Measurements from ENCODE around the gene SHMT2.

Gene SHMT2

DNA sequence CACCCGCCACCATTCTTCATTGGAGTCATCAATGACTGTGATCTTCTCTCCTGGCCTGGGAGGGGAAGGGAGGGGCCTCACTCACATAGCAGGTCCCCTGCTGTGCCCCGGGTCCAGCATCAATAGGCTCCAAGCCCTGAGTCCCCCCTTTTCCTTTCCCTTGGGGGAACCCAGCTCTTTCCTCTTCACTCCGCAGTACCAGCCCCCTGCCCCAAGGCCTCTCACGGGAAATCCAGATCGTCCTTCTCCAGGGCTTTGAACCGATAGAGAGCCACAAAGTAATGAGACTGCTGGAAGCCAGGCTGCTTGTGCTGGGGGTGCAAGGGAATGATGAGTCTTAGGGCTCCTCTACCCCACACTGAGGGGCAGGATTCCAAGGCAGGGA lies 14.8 kb downstream of the SHMT2 start:
- Histone ChIP-seq H3K9ac (ENCODE audit: insufficient read length) (no peak overlapping the region), H3K4me3 (peak overlapping the region; percentile 96; the same call in 1 of the 2 replicates), H3K36me3 (ENCODE audit: insufficient read depth, low read length) (no peaks in the 10 kb centered on the region), H3K27ac (no peak overlapping the region), H3K9me3 (ENCODE audit: low read depth, low read length) (no peaks in the 10 kb centered on the region)
- DNase-seq (ENCODE audit: low read depth, low spot score) = no peak
- TF ChIP-seq EZH2 (IDR thresholded peaks at IDR 0.05) (no peak), POLR2AphosphoS5 (IDR thresholded peaks at IDR 0.05; ENCODE audit: borderline replicate concordance, low read depth, low read length) (no peak), FOXP2 (optimal IDR thresholded peaks at IDR 0.05; ENCODE audit: control extremely low read depth, extremely low read length, insufficient read depth) (no peak)

DNA sequence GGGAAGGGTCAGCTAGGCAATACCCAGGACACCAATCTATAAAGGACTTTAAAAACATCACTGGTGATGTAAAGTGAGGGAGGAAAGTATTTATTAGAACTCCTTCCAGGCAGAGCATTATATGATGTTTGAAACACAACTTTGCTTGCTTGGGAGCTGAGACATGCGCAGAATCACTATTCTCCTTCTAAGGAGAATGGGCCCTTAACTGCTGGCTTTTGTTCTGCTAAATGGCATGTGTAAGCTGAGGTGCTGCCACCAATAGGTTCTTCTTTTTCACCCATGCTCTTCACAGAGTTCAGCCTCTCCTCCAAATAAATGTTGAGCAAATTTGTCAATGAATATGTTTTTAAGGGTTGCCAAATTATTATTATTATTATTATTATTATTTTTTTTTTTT lies 17.5 kb downstream of the SHMT2 start:
- H3K36me3 ChIP-seq (ENCODE audit: insufficient read depth, low read length) = no peaks in the 10 kb centered on the region
- no peak overlapping the region for H3K4me3 ChIP-seq
- H3K27ac ChIP-seq = no peak overlapping the region
- H3K9me3 ChIP-seq (ENCODE audit: low read depth, low read length) = no peaks in the 10 kb centered on the region
- H3K9ac ChIP-seq (ENCODE audit: insufficient read length) = no peak overlapping the region
- no peak for TF ChIP-seq POLR2AphosphoS5 (IDR thresholded peaks at IDR 0.05; ENCODE audit: borderline replicate concordance, low read depth, low read length)
- no peak for TF ChIP-seq EZH2 (IDR thresholded peaks at IDR 0.05)
- TF ChIP-seq FOXP2 (optimal IDR thresholded peaks at IDR 0.05; ENCODE audit: control extremely low read depth, extremely low read length, insufficient read depth) = no peak
- no peak for DNase-seq (ENCODE audit: low read depth, low spot score)

DNA sequence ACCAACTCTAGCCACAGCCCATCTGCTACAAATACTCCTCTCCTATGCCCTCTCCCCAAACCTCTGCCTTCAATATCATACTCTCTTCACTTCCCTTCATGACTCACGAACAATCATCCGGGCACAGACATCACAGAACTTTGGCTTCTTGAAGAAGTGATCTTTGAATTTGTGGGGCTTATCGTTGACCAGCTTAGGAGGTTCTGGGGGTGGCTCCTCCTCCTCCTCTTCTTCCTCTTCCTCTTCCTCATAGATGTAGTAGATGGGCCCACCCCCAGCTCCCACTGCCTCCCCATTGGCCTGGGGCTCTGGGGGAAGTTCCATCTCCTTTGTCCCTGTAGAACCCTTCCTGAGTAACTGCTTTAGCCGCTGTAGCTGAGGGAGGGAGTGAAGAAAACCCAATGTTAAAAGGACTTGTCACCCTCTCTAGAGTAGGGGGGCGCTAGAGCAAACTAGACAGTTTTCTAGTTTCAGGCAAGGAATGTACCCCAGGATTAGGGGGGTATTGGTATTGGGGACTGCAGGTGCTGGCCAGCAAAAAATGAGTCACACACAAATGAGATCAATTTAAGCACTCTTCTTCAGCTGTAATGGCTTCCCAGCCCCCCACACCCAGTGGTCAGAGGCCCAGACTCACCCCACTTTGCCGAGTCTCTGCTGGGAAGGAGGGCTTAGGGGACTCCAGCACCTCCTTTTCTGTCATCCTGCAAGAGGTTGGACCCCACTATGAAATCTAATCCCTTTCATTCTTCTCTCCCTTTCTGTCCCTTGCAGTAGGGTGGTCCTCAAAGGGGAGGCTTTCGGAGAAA lies 19.6 kb downstream of the SHMT2 start:
- Histone ChIP-seq H3K27ac (no peak overlapping the region), H3K9me3 (ENCODE audit: low read depth, low read length) (no peaks in the 10 kb centered on the region), H3K9ac (ENCODE audit: insufficient read length) (no peak overlapping the region), H3K4me3 (no peak overlapping the region), H3K36me3 (ENCODE audit: insufficient read depth, low read length) (no peaks in the 10 kb centered on the region)
- no peak for DNase-seq (ENCODE audit: low read depth, low spot score)
- TF ChIP-seq FOXP2 (optimal IDR thresholded peaks at IDR 0.05; ENCODE audit: control extremely low read depth, extremely low read length, insufficient read depth) (no peak), EZH2 (IDR thresholded peaks at IDR 0.05) (no peak), POLR2AphosphoS5 (IDR thresholded peaks at IDR 0.05; ENCODE audit: borderline replicate concordance, low read depth, low read length) (no peak)

DNA sequence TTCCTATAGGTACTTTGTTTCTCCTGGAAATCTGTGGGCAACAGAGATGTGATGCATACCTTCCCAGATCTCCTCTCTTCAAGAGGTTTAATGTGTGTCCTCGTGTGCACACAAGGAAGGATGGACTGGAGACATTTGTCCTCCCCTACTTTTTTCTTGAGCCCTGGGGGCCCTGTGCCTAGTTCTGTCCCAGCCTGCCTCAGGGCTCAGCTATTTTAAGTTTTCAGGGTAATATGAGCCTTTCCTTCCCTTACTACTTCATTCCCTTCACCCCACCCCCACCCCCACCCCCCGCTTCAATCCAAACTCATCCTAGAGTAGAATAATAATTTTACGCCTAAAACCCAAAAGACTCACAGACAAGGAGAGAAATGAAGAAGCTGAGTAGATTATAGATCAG lies 21.0 kb downstream of the SHMT2 start:
- H3K36me3 ChIP-seq (ENCODE audit: insufficient read depth, low read length) = peaks cover 6% of the 10 kb centered on the region; the same call in 1 of the 2 replicates
- no peak overlapping the region for H3K4me3 ChIP-seq
- TF ChIP-seq POLR2AphosphoS5 (IDR thresholded peaks at IDR 0.05; ENCODE audit: borderline replicate concordance, low read depth, low read length) = no peak
- TF ChIP-seq FOXP2 (optimal IDR thresholded peaks at IDR 0.05; ENCODE audit: control extremely low read depth, extremely low read length, insufficient read depth) = no peak
- no peak for TF ChIP-seq EZH2 (IDR thresholded peaks at IDR 0.05)
- no peak overlapping the region for H3K9ac ChIP-seq (ENCODE audit: insufficient read length)
- H3K27ac ChIP-seq = no peak overlapping the region
- H3K9me3 ChIP-seq (ENCODE audit: low read depth, low read length) = no peaks in the 10 kb centered on the region
- DNase-seq (ENCODE audit: low read depth, low spot score) = no peak

DNA sequence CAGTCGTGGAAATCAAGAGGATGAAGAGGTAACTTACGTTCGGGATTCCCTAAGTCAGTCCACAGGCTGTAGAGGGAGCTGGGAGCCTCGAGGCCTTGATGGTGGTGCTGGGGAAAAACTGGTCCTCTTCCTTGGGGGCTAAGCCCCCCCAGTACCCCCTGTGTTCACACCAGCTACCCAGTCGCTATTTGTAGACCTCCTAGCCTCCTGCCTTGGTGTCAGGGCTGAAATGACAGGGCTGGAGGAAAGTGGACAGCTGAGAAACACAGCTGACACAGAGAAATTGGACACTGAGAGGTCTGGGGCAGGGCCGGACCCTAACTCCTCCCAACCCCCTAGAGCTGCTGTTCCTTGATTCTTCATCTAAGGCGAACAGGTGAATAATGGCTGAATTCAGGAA lies 21.4 kb downstream of the SHMT2 start, which contains the start of gene STAC3:
Gene STAC3 (minus strand): TSS at position 232 of the 400 bp plus-strand sequence. CDS start 1,551 bp downstream, outside the sequence.
- H3K9me3 ChIP-seq (ENCODE audit: low read depth, low read length) = no peaks in the 10 kb centered on the region
- no peak for DNase-seq (ENCODE audit: low read depth, low spot score)
- H3K36me3 ChIP-seq (ENCODE audit: insufficient read depth, low read length) = peaks cover 10% of the 10 kb centered on the region; the same call in 1 of the 2 replicates
- H3K27ac ChIP-seq = no peak within 1 kb of the TSS
- H3K9ac ChIP-seq (ENCODE audit: insufficient read length) = no peak within 1 kb of the TSS
- TF ChIP-seq EZH2 (IDR thresholded peaks at IDR 0.05) (no peak), POLR2AphosphoS5 (IDR thresholded peaks at IDR 0.05; ENCODE audit: borderline replicate concordance, low read depth, low read length) (no peak), FOXP2 (optimal IDR thresholded peaks at IDR 0.05; ENCODE audit: control extremely low read depth, extremely low read length, insufficient read depth) (no peak)
- no peak within 1 kb of the TSS for H3K4me3 ChIP-seq

DNA sequence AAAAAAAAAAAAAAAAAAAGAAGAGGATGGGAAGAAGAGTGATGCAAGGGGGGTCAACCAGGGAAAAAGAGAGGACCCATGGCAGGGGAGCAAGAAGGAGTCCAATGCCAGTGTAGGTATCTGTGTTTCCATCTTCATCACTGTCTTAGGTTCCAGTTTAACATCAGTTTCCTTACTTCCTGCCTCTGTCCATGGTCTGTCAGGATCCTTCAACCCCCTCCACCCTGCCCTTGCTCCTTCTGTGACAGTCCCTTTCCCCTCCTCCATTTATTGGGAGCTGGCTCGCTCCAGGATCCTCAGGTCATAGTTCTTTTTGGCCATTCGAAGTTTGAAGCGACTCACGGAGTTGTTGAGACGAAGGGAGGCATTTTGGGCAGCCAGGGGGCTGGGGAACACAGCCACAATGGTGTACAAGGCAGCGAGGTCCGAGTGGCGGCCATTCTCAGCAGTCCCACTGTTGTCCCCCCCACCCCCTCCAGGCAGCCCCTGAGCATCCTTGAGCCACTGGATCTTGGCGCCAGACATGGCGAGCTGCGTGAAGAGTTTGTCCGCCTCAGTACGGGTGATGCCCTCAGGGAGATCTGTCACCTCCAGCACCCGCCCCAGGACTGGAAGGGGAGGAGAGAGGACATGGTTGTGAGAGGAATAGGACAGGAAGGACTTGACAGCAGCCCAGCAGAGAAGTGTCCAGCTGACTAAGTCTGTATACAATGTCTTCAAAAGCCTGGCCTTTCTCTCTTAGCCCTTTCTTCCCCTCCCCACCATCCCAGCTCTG lies 25.2 kb downstream of the SHMT2 start:
- TF ChIP-seq FOXP2 (optimal IDR thresholded peaks at IDR 0.05; ENCODE audit: control extremely low read depth, extremely low read length, insufficient read depth) (no peak), POLR2AphosphoS5 (IDR thresholded peaks at IDR 0.05; ENCODE audit: borderline replicate concordance, low read depth, low read length) (no peak), EZH2 (IDR thresholded peaks at IDR 0.05) (no peak)
- H3K9me3 ChIP-seq (ENCODE audit: low read depth, low read length) = no peaks in the 10 kb centered on the region
- no peak overlapping the region for H3K4me3 ChIP-seq
- H3K36me3 ChIP-seq (ENCODE audit: insufficient read depth, low read length) = peaks cover 41% of the 10 kb centered on the region
- DNase-seq (ENCODE audit: low read depth, low spot score) = no peak
- no peak overlapping the region for H3K27ac ChIP-seq
- no peak overlapping the region for H3K9ac ChIP-seq (ENCODE audit: insufficient read length)

DNA sequence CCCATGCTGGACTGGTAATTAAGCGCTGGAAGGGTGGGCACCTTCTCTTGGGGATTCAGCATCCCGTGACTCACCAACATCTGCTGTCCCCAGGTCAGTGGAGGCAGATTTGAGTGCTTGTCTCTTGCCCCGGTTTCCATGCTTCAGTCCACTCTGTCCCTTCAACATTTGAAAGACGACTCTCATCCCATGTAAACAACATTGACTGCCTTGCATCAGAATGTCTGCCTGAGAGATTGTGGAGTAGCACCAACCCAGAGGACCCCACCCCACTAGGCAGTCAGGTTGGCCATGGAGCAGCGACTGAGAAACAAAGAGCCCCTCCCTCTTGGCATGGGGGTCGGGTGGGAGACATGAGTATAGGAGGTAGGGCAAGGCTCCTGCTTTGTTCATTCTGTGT lies 26.4 kb downstream of the SHMT2 start:
- Histone ChIP-seq H3K4me3 (no peak overlapping the region), H3K9ac (ENCODE audit: insufficient read length) (no peak overlapping the region), H3K27ac (no peak overlapping the region), H3K36me3 (ENCODE audit: insufficient read depth, low read length) (peaks cover 49% of the 10 kb centered on the region), H3K9me3 (ENCODE audit: low read depth, low read length) (no peaks in the 10 kb centered on the region)
- TF ChIP-seq EZH2 (IDR thresholded peaks at IDR 0.05) (no peak), FOXP2 (optimal IDR thresholded peaks at IDR 0.05; ENCODE audit: control extremely low read depth, extremely low read length, insufficient read depth) (no peak), POLR2AphosphoS5 (IDR thresholded peaks at IDR 0.05; ENCODE audit: borderline replicate concordance, low read depth, low read length) (no peak)
- no peak for DNase-seq (ENCODE audit: low read depth, low spot score)

Data from SK-N-MC (cell line).